HG02970 (cell line): ENCODE results near the gene ARHGAP42.

Experiments
- ATAC-seq: cut with Tn5 transposase; IDR thresholded peaks from one replicate; pipeline ENCODE4 v1.9.1; 2021; ENCODE audit warnings: mild to moderate bottlenecking, moderate library complexity, moderate number of reproducible peaks; ENCODE audit not compliant: unreplicated experiment, low FRiP score

Gene ARHGAP42

GRCh38 chr11:100827934-100828661 is 141.0 kb downstream of the ARHGAP42 start:
- ATAC-seq: peak; percentile 67

GRCh38 chr11:100830274-100830673 is 143.2 kb downstream of the ARHGAP42 start:
- ATAC-seq: no peak

- ATAC-seq: no peak
Measured at GRCh38 chr11:100830978-100831732, 144.1 kb downstream of the ARHGAP42 start.

GRCh38 chr11:100831929-100832494 is 144.9 kb downstream of the ARHGAP42 start:
- no peak for ATAC-seq

GRCh38 chr11:100832829-100833228 is 145.7 kb downstream of the ARHGAP42 start:
- no peak for ATAC-seq

- no peak for ATAC-seq
Measured at GRCh38 chr11:100833276-100833675, 146.2 kb downstream of the ARHGAP42 start.

GRCh38 chr11:100835854-100836253 is 148.8 kb downstream of the ARHGAP42 start:
- ATAC-seq: no peak

- ATAC-seq: no peak
Measured at GRCh38 chr11:100837311-100837710, 150.2 kb downstream of the ARHGAP42 start.

GRCh38 chr11:100841711-100842407 is 154.8 kb downstream of the ARHGAP42 start:
- ATAC-seq: no peak

GRCh38 chr11:100847696-100848216 is 160.7 kb downstream of the ARHGAP42 start:
- no peak for ATAC-seq

- ATAC-seq: no peak
Measured at GRCh38 chr11:100849009-100849900, 162.2 kb downstream of the ARHGAP42 start.

- ATAC-seq: no peak
Measured at GRCh38 chr11:100849901-100850235, 162.8 kb downstream of the ARHGAP42 start.

GRCh38 chr11:100851147-100851546 is 164.1 kb downstream of the ARHGAP42 start:
- no peak for ATAC-seq

GRCh38 chr11:100851584-100852152 is 164.6 kb downstream of the ARHGAP42 start:
- ATAC-seq: no peak

GRCh38 chr11:100855466-100856067 is 168.5 kb downstream of the ARHGAP42 start:
- no peak for ATAC-seq

- ATAC-seq: no peak
Measured at GRCh38 chr11:100857236-100858005, 170.3 kb downstream of the ARHGAP42 start.

- ATAC-seq: no peak
Measured at GRCh38 chr11:100860318-100861155, 173.4 kb downstream of the ARHGAP42 start.
